ENCODE measurements around the gene STARD8.
"Not testable (repeated sequence)": the region's sequence is repeated elsewhere in the genome, so short reads cannot be mapped to it uniquely, and the experiment has no call there.

The STARD8 gene, protein sequence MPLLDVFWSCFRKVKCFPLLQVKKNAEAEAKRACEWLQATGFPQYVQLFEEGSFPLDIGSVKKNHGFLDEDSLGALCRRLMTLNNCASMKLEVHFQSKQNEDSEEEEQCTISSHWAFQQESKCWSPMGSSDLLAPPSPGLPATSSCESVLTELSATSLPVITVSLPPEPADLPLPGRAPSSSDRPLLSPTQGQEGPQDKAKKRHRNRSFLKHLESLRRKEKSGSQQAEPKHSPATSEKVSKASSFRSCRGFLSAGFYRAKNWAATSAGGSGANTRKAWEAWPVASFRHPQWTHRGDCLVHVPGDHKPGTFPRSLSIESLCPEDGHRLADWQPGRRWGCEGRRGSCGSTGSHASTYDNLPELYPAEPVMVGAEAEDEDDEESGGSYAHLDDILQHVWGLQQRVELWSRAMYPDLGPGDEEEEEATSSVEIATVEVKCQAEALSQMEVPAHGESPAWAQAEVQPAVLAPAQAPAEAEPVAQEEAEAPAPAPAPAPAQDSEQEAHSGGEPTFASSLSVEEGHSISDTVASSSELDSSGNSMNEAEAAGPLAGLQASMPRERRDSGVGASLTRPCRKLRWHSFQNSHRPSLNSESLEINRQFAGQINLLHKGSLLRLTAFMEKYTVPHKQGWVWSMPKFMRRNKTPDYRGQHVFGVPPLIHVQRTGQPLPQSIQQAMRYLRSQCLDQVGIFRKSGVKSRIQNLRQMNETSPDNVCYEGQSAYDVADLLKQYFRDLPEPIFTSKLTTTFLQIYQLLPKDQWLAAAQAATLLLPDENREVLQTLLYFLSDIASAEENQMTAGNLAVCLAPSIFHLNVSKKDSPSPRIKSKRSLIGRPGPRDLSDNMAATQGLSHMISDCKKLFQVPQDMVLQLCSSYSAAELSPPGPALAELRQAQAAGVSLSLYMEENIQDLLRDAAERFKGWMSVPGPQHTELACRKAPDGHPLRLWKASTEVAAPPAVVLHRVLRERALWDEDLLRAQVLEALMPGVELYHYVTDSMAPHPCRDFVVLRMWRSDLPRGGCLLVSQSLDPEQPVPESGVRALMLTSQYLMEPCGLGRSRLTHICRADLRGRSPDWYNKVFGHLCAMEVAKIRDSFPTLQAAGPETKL

DNA sequence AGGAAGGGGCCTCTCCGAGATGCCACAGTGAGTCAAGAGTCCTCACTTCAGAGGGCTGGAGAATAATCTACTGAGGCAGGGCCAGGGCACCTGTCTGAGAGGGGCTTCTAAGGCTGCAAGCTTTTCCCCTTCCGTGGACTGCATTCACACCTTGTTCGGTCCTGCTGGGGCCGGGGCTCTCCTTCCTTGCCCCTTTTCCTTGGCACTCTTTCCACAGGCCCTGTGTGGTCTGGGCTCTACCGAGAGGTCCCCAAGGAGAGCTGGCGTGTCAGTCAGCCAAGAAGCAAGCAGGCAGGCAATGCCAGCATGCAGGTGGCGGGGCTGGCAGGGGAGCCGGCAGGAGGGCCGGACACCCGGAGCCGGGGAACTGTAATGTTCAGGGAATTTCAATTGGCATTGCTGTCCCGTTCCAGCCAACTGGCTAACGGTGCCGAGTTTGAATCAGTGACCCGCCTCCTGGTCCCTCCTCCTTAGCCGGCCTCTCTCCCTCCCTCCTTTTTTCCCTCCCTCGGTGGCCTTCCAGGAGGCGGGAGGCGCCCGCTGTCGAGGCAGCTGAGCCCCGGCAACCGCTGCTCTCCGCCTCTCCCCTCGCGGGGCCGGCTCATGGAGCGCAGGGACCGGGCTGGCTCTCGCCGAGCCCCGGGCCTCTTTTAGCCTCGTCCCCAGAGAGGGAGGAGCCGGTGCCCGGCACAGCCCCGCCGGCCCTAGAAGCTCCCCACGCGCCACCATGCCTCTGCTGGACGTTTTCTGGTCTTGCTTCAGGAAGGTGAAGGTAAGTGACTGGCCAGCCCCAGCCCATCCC, at the start of gene STARD8:
STARD8 (plus strand) TSS at position 511 of the 802 bp plus-strand sequence; CDS start at position 728, 217 bp downstream.
- TF ChIP-seq, protein P1, sequence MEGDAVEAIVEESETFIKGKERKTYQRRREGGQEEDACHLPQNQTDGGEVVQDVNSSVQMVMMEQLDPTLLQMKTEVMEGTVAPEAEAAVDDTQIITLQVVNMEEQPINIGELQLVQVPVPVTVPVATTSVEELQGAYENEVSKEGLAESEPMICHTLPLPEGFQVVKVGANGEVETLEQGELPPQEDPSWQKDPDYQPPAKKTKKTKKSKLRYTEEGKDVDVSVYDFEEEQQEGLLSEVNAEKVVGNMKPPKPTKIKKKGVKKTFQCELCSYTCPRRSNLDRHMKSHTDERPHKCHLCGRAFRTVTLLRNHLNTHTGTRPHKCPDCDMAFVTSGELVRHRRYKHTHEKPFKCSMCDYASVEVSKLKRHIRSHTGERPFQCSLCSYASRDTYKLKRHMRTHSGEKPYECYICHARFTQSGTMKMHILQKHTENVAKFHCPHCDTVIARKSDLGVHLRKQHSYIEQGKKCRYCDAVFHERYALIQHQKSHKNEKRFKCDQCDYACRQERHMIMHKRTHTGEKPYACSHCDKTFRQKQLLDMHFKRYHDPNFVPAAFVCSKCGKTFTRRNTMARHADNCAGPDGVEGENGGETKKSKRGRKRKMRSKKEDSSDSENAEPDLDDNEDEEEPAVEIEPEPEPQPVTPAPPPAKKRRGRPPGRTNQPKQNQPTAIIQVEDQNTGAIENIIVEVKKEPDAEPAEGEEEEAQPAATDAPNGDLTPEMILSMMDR (conservative IDR thresholded peaks at IDR 0.05) = peak; percentile 29
- H3K27ac ChIP-seq = no peak within 1 kb of the TSS

DNA sequence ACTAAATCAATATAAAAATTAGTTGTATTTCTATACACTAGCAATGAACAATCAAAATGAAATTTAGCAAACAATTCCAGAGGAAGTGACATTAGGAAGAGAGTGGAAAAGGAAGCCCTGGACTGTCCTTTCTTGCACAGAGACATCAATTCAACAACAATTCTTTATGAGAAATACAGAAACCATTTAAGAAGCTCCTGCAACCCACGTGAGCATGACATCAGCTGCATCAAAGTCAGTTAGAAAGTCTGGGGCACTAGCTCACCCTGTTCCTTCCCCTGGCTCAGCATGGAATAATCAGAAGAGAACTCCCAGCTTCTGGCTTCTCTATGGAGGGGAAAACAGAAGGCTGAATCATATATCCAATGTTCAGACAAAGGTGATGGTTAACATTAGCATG, 48.6 kb upstream of the STARD8 start:
- H3K27ac ChIP-seq = no peak overlapping the region
- TF ChIP-seq, protein P1 (conservative IDR thresholded peaks at IDR 0.05) = no peak

DNA sequence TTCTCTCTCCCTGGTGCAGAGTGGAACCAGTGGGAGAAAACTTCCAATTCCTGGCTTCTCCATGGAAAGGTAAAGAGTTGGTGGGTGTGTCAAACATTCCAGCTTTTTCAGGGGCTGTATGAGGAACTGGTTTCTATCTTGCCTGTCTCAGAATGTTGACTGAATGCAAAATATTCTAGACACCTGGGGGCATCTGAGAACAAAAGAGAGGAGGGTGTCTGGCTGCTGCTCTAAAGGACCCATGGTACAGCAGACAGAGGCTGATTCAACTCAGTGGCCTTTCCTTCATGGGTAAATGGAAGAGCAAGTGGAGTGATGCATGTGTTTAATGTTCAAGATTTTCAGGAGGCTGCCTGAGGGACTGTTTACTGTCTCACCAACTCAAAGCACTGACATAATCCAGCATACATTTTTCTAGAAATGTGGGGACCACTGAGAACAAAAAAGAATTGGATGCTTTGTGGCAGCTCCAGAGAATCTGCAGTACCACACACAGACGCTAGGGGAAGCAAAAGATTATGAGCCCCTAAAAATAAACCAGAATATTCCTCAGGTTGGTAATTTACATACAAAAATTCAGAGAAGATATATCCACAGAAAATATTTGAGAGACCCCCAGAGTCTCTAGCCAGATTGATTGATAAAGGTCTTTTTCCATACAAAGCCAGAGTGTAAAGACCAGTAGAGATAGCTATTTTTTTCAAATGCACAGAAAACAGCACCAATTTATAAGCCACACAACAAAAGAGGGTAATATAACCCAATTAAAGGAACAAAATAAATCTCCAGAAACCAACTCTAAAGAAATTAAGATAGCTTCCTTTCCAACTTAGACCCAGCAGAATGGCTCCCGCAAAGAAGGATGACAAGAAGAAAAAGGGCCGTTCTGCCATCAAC, 48.0 kb upstream of the STARD8 start:
- H3K27ac ChIP-seq = no peak overlapping the region
- TF ChIP-seq, protein P1 (conservative IDR thresholded peaks at IDR 0.05) = peak; percentile 66

DNA sequence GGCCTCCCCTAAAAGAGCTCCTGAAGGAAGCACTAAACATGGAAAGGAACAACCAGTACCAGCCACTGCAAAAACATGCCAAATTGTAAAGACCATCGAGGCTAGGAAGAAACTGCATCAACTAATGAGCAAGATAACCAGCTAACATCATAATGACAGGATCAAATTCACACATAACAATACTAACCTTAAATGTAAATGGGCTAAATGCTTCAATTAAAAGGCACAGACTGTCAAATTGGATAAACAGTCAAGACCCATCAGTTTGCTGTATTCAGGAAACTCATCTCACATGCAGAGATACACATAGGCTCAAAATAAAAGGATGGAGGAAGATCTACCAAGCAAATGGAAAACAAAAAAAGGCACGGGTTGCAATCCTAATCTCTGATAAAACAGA, 43.2 kb upstream of the STARD8 start:
- not testable (repeated sequence) for H3K27ac ChIP-seq

DNA sequence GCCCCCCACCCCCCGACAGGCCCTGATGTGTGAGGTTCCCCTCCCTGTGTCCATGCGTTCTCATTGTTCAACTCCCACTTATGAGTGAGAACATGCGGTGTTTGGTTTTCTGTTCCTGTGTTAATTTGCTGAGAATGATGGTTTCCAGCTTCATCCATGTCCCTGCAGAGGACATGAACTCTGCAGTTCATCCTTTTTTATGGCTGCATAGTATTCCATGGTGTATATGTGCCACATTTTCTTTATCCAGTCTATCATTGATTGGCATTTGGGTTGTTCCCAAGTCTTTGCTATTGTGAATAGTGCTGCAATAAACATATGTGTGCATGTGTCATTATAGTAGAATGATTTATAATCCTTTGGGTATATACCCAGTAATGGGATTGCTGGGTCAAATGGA, 32.7 kb upstream of the STARD8 start:
- not testable (repeated sequence) for H3K27ac ChIP-seq

DNA sequence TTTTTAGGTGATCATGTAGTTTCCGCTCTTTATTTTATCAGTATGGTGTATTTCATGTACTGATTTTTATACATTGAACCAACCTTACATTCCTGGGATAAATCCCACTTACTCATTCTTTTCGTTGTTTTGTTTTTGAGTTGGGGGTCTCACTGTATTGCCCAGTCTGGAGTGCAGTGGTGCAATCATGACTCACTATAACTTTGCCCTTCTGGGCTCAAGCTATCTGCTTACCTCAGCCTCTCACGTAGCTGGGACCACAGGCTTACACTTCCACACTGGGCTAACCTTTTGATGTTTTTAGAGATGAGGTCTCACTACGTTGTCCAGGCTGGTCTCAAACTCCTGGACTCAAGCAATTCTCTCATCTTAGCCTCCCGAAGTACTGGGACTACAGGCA, 19.5 kb upstream of the STARD8 start:
- no peak overlapping the region for H3K27ac ChIP-seq
- TF ChIP-seq, protein P1 (conservative IDR thresholded peaks at IDR 0.05) = no peak

DNA sequence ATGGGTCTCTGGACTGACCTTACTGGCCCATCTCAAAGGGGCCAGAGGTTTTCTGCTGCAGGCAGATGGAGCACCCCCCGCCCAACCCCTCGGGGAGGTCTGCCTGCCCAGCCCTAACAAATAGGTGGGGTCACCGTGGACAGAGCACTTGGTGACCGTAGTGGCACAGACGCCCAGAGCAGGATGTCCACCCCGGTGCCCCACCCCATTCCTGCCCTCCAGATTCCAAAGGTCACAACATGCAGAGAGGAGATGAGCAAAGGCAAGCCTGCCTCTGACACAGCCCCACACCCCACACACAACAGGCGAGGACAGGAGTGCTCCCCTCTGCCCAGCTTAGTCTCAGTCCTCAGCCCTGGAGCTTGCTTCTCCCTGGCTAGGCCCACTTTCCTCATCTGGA, 17.5 kb upstream of the STARD8 start:
- not testable (repeated sequence) for H3K27ac ChIP-seq

DNA sequence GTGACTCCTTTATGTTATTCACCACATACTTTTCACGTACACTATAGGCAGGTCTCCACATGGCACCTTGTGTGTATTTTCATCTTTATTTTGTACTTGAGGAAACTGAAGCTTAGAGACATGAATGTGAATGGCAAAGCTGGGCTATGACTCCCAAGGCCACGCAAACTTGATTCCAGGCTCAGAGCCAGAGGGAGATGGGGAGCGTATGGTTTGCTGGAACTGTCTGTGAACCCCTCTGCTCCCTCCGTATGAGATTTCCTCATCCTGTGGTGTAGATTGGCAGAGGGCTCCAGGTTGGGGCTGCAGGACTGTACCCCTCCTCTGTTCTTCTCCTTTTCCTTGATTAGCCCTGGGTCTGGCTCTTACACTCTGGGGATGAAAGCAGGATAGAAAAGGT, 16.1 kb upstream of the STARD8 start:
- TF ChIP-seq, protein P1 (conservative IDR thresholded peaks at IDR 0.05) = no peak
- no peak overlapping the region for H3K27ac ChIP-seq

Data from VCaP (cell line).